ENCODE results near the gene RGS11. TPM values are rescaled to one million over a fixed set of nuclear protein-coding genes. Genes with fewer than 3 reads are reported as not detected.

The RGS11 gene
- total and polyA plus RNA-seq, 2 of the 4 experiments (the other 2 are of a cell fraction): under 0.01 to 0.48 TPM

DNA sequence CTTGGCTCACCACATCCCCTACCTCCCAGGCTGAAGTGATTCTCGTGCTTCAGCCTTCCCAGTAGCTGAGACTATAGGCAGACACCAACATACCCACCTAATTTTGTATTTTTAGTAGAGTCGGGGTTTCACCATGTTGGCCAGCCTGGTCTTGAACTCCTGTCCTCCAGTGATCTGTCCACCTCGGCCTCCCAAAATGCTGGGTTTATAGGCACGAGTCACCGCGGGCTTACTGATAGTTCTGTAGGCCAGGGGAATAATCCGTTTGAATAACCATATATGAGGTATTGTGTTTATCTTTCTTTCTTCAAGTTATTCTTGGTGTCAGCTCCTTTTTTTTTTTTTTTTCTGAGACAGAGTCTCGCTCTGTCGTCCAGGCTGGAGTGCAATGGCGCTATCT, 33.5 kb downstream of the RGS11 start:
- no peak overlapping the region for H2AK9ac ChIP-seq (replicated peaks; ENCODE audit: low read depth, low read length, poor library complexity)
- no peak overlapping the region for H4K8ac ChIP-seq (ENCODE audit: low read depth in 2 of 2, low read length in 2 of 2)
- H4K91ac ChIP-seq (ENCODE audit: insufficient read depth, low read depth, low read length): no peak overlapping the region
- peaks cover 12% of the 10 kb centered on the region; the same call in 1 of the 2 replicates for H4K20me1 ChIP-seq (ENCODE audit: insufficient read depth, low read length)
- no peak overlapping the region for H2BK120ac ChIP-seq (ENCODE audit: low read depth, low read length)
- H2BK20ac ChIP-seq (ENCODE audit: low read depth, low read length): no peak overlapping the region
- CTCF ChIA-PET: no interaction called here
- no peak overlapping the region for H3K23ac ChIP-seq (ENCODE audit: low read depth, low read length)
- H2BK15ac ChIP-seq (ENCODE audit: low read depth, low read length): no peak overlapping the region
- no peak overlapping the region for H3K27ac ChIP-seq (ENCODE audit: insufficient read depth, low read length)
- TF ChIP-seq RFX5 (IDR thresholded peaks at IDR 0.05; ENCODE audit: low read depth, low read length) (no peak), RCOR1 (IDR thresholded peaks at IDR 0.05; ENCODE audit: insufficient replicate concordance, low read length) (no peak), NFE2L2 (IDR thresholded peaks at IDR 0.05; ENCODE audit: low read depth, low read length) (no peak), MAFK (IDR thresholded peaks at IDR 0.05; ENCODE audit: low read depth, low read length) (no peak), CEBPB (IDR thresholded peaks at IDR 0.05; ENCODE audit: low read depth, low read length) (no peak), BHLHE40 (IDR thresholded peaks at IDR 0.05; ENCODE audit: low read depth, low read length) (no peak), MXI1 (IDR thresholded peaks at IDR 0.05; ENCODE audit: borderline replicate concordance, low read depth, low read length) (no peak), FOS (IDR thresholded peaks at IDR 0.05; ENCODE audit: low read depth, low read length) (no peak), MAZ (IDR thresholded peaks at IDR 0.05; ENCODE audit: borderline replicate concordance, low read depth, low read length) (no peak), SMC3 (IDR thresholded peaks at IDR 0.05; ENCODE audit: low read depth, low read length) (no peak), POLR2A (IDR thresholded peaks at IDR 0.05; ENCODE audit: low read depth, low read length) (no peak), CHD1 (IDR thresholded peaks at IDR 0.05; ENCODE audit: low read depth, low read length) (no peak)
- TF ChIP-seq, protein P1, sequence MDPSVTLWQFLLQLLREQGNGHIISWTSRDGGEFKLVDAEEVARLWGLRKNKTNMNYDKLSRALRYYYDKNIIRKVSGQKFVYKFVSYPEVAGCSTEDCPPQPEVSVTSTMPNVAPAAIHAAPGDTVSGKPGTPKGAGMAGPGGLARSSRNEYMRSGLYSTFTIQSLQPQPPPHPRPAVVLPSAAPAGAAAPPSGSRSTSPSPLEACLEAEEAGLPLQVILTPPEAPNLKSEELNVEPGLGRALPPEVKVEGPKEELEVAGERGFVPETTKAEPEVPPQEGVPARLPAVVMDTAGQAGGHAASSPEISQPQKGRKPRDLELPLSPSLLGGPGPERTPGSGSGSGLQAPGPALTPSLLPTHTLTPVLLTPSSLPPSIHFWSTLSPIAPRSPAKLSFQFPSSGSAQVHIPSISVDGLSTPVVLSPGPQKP (IDR thresholded peaks at IDR 0.05; ENCODE audit: borderline replicate concordance, low read depth, low read length): no peak
- TF ChIP-seq, protein P2, sequence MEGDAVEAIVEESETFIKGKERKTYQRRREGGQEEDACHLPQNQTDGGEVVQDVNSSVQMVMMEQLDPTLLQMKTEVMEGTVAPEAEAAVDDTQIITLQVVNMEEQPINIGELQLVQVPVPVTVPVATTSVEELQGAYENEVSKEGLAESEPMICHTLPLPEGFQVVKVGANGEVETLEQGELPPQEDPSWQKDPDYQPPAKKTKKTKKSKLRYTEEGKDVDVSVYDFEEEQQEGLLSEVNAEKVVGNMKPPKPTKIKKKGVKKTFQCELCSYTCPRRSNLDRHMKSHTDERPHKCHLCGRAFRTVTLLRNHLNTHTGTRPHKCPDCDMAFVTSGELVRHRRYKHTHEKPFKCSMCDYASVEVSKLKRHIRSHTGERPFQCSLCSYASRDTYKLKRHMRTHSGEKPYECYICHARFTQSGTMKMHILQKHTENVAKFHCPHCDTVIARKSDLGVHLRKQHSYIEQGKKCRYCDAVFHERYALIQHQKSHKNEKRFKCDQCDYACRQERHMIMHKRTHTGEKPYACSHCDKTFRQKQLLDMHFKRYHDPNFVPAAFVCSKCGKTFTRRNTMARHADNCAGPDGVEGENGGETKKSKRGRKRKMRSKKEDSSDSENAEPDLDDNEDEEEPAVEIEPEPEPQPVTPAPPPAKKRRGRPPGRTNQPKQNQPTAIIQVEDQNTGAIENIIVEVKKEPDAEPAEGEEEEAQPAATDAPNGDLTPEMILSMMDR (conservative IDR thresholded peaks at IDR 0.05; ENCODE audit: low read depth, low read length): no peak
- H3K9me1 ChIP-seq (ENCODE audit: insufficient read depth, low read length): 0 out of 2 replicates have a peak, but pooled peaks cover 8% of the 10 kb centered on the region
- no peak overlapping the region for H3K18ac ChIP-seq (ENCODE audit: low read depth, low read length)
- POLR2A ChIA-PET (ENCODE audit: unreplicated experiment): no interaction called here
- H3K56ac ChIP-seq (ENCODE audit: extremely low read depth, insufficient read depth, low read length): no peak overlapping the region
- no peak overlapping the region for H2BK5ac ChIP-seq (ENCODE audit: low read depth, low read length, poor library complexity, severe bottlenecking)
- BruUV-seq (replicated peaks): no TSS peak
- H3K36me3 ChIP-seq (ENCODE audit: control insufficient read depth, insufficient read depth, low read length): no peaks in the 10 kb centered on the region
- H3K4me3 ChIP-seq (ENCODE audit: insufficient read depth, low read depth, low read length): no peak overlapping the region
- dilution Hi-C loops (cut with HindIII; ENCODE audit: low sequenced_read_pairs, unreplicated experiment) (no loop called here), intact Hi-C loops (cut with micrococcal nuclease) (loop anchor here (5.0 kb wide), 1 partner anchor 90 kb away; no protein-coding TSS in a partner anchor), in situ Hi-C loops (cut with MboI; ENCODE audit: low sequenced_read_pairs) (no loop called here)
- no peak overlapping the region for H4K5ac ChIP-seq (ENCODE audit: low read depth, low read length)
- no peak overlapping the region for H2AFZ ChIP-seq (replicated peaks; ENCODE audit: low read length, poor library complexity)
- H3K9me3 ChIP-seq (ENCODE audit: control insufficient read depth, insufficient read depth, low read length): no peaks in the 10 kb centered on the region
- H3K9ac ChIP-seq (ENCODE audit: low read depth, low read length): no peak overlapping the region
- H3K14ac ChIP-seq (replicated peaks; ENCODE audit: low read depth, low read length): no peak overlapping the region
- H2AK5ac ChIP-seq (ENCODE audit: low read depth, low read length): no peak overlapping the region; the same call in 1 of the 2 replicates
- H3K4me1 ChIP-seq (ENCODE audit: control insufficient read depth, insufficient read depth, low read length): peaks cover 4% of the 10 kb centered on the region
- H3K4me2 ChIP-seq (ENCODE audit: low read depth, low read length): no peak overlapping the region
- H3K79me1 ChIP-seq (ENCODE audit: low read depth in 1 of 2, low read length in 2 of 2): peaks cover 26 to 43% of the 10 kb centered on the region in 2 experiments
- H3K4ac ChIP-seq (ENCODE audit: low read depth, low read length): no peak overlapping the region
- no CpG with 5 or more reads among the region's 10 CpGs for WGBS, 2 experiments (ENCODE audit: extremely low coverage in 2 of 2, insufficient read length in 1 of 2)
- ATAC-seq (ENCODE audit: low read depth) (no peak), DNase-seq (no peak)
- H3K27me3 ChIP-seq (ENCODE audit: control insufficient read depth, insufficient read depth, low read length): no peaks in the 10 kb centered on the region
